ENCODE results near the gene MITF. TPM values are rescaled to one million over a fixed set of nuclear protein-coding genes. Genes with fewer than 3 reads are reported as not detected.

MITF gene
- total and polyA plus RNA-seq, 8 donors = 6.2 to 29.6 (median 7.5) TPM

DNA sequence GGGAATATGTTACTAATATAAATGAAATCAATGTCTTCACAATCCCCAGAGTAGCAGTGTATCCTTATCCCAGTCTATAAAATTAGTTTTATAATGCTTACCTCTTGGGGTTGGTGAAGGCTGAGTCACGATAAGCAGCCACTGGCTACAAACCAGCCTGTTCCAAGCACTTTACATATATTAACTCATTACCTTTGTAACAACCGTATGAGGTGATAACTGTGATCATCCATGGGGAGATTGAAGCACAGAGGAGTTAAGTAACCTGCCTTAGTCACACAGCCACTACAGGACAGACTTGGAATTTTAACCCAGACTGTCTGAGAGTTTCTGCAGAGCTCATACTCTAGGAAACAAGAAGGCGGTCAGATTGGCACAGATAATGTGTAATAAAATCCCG is 43.3 kb upstream of the MITF start:
- intact Hi-C loops (cut with DNase I) = loop anchor here in 1 of 2 donors (10.0 kb wide), 2 partner anchors 99 to 249 kb away; no protein-coding TSS in a partner anchor
- DNase-seq = no peak
- H3K27ac ChIP-seq = no peak overlapping the region
- no peak for ATAC-seq
- no peaks in the 10 kb centered on the region for H3K36me3 ChIP-seq
- H3K4me1 ChIP-seq = no peaks in the 10 kb centered on the region
- peaks cover 0 to 9% of the 10 kb centered on the region in 2 donors for H3K9me3 ChIP-seq
- TF ChIP-seq, protein P1, sequence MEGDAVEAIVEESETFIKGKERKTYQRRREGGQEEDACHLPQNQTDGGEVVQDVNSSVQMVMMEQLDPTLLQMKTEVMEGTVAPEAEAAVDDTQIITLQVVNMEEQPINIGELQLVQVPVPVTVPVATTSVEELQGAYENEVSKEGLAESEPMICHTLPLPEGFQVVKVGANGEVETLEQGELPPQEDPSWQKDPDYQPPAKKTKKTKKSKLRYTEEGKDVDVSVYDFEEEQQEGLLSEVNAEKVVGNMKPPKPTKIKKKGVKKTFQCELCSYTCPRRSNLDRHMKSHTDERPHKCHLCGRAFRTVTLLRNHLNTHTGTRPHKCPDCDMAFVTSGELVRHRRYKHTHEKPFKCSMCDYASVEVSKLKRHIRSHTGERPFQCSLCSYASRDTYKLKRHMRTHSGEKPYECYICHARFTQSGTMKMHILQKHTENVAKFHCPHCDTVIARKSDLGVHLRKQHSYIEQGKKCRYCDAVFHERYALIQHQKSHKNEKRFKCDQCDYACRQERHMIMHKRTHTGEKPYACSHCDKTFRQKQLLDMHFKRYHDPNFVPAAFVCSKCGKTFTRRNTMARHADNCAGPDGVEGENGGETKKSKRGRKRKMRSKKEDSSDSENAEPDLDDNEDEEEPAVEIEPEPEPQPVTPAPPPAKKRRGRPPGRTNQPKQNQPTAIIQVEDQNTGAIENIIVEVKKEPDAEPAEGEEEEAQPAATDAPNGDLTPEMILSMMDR (IDR thresholded peaks at IDR 0.05) = no peak
- no peak overlapping the region for H3K4me3 ChIP-seq
- H3K27me3 ChIP-seq = no peaks in the 10 kb centered on the region

- DNase-seq = no peak
- Histone ChIP-seq H3K4me1 (no peaks in the 10 kb centered on the region), H3K36me3 (no peaks in the 10 kb centered on the region), H3K9me3 (peaks cover 0 to 13% of the 10 kb centered on the region in 2 donors), H3K4me3 (no peak overlapping the region), H3K27me3 (no peaks in the 10 kb centered on the region), H3K27ac (no peak overlapping the region)
- no peak for ATAC-seq
- intact Hi-C loops (cut with DNase I) = loop anchor here in 1 of 2 donors (10.0 kb wide), 2 partner anchors 98 to 248 kb away; no protein-coding TSS in a partner anchor
- TF ChIP-seq, protein P1 (IDR thresholded peaks at IDR 0.05) = no peak
Observed at GRCh38 chr3:69696367-69696766, 42.9 kb upstream of the MITF start.

- H3K36me3 ChIP-seq = no peaks in the 10 kb centered on the region
- H3K4me3 ChIP-seq = no peak overlapping the region
- no peaks in the 10 kb centered on the region for H3K4me1 ChIP-seq
- ATAC-seq = no peak
- intact Hi-C loops (cut with DNase I) = loop anchor here in 1 of 2 donors (10.0 kb wide), 2 partner anchors 97 to 247 kb away; no protein-coding TSS in a partner anchor
- no peaks in the 10 kb centered on the region for H3K27me3 ChIP-seq
- TF ChIP-seq, protein P1 (IDR thresholded peaks at IDR 0.05) = no peak
- peaks cover 0 to 16% of the 10 kb centered on the region in 2 donors for H3K9me3 ChIP-seq
- DNase-seq = no peak
- no peak overlapping the region for H3K27ac ChIP-seq
Observed at GRCh38 chr3:69697381-69697780, 41.9 kb upstream of the MITF start.

DNA sequence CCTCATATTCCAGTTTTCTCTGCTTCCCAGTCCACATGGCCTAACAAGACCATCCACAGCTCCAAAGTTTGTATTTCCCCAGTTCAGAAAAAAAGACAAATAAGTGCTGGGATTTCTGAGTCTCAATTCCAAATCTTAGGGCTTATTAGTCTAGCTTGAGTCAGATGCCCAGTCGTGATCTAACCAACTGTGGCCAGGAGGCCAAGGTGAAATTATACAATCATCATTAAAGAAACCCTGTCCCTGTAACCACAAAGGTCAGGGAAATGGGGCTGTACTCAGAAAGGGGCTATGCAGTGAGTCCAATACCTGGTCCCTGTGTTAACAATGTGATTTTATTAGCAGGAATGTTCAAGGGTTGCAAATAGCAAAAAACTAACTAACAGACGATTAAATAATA is 40.5 kb upstream of the MITF start:
- intact Hi-C loops (cut with DNase I) = loop anchor here in 1 of 2 donors (10.0 kb wide), 2 partner anchors 96 to 246 kb away; no protein-coding TSS in a partner anchor
- no peak for ATAC-seq

GRCh38 chr3:69699183-69699582 is 40.1 kb upstream of the MITF start:
- H3K4me1 ChIP-seq = no peaks in the 10 kb centered on the region
- H3K4me3 ChIP-seq = no peak overlapping the region
- no peaks in the 10 kb centered on the region for H3K36me3 ChIP-seq
- no peaks in the 10 kb centered on the region for H3K27me3 ChIP-seq
- TF ChIP-seq, protein P1 (IDR thresholded peaks at IDR 0.05) = no peak
- DNase-seq = no peak
- intact Hi-C loops (cut with DNase I) = loop anchor here in 1 of 2 donors (10.0 kb wide), 2 partner anchors 96 to 246 kb away; no protein-coding TSS in a partner anchor
- H3K9me3 ChIP-seq = peaks cover 0 to 16% of the 10 kb centered on the region in 2 donors
- no peak for ATAC-seq
- no peak overlapping the region for H3K27ac ChIP-seq

More for the DNA sequence above, 40.5 kb upstream of the MITF start:
- peaks cover 0 to 16% of the 10 kb centered on the region in 2 donors for H3K9me3 ChIP-seq
- TF ChIP-seq, protein P1 (IDR thresholded peaks at IDR 0.05) = no peak
- H3K27me3 ChIP-seq = no peaks in the 10 kb centered on the region
- no peak for DNase-seq
- H3K4me3 ChIP-seq = no peak overlapping the region
- no peak overlapping the region for H3K27ac ChIP-seq
- no peaks in the 10 kb centered on the region for H3K36me3 ChIP-seq
- no peaks in the 10 kb centered on the region for H3K4me1 ChIP-seq

Data from left lung (tissue), 10 donors.